SH-SY5Y (cell line): ENCODE measurements around the gene SLC34A3.

ENCODE experiments used
- GATA2 ChIP-seq: IDR thresholded peaks from 2 replicates; pipeline ENCODE4 v1.6.1; 2011; ENCODE audit warnings: mild to moderate bottlenecking, low read depth, low read length
- GATA3 ChIP-seq: IDR thresholded peaks from 2 replicates; pipeline ENCODE4 v1.6.1; 2011; ENCODE audit warnings: low read depth, mild to moderate bottlenecking, low read length, moderate library complexity

DNA sequence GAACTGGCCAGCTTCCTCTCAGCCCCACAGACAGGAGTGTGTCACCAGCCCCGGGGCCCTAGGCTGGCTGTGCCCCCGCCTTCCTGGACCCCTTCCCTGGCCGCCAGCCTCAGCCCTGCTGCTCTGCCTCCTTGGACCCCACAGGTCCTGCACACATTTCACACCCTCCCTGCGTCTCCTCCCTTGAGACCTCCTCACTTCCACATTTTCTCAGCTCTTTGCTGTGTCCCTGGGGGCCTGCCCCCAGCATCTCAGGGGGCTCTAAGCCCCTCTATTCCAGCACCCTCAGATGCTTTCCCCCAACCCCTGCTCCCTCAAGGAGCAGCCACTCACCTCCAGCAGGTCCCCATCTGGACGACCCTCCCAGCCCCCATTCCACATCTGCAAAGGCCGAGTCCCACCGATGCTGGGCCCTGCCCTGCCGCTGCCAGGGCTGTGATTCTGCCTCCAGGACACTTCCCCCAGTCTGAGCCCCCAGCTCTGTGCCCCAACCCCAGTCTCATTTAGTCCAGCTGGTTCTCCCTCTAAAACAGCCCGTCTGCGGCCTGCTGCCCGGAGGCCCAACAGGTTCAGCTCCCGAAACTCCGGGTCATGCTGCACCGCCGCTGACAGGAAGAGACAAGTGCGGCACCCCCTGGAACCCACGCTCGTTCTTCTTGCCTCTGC is 4.2 kb downstream of the SLC34A3 start:
- TF ChIP-seq GATA2 (no peak), GATA3 (no peak)
